SIG-M5 treated with dmso at 0.1 percent for 504 hours (cell line): Measurements from ENCODE around the gene KNL1.
A peak's percentile ranks its signal among the peaks of the same experiment; 100 is the strongest.
"Not testable (repeated sequence)": the region's sequence is repeated elsewhere in the genome, so short reads cannot be mapped to it uniquely, and the experiment has no call there.

Experiments
- DNase-seq: peaks from one replicate; lab custom pipeline; 2025; ENCODE audit not compliant: unreplicated experiment; lab: John Stamatoyannopoulos, UW

The KNL1 gene, protein sequence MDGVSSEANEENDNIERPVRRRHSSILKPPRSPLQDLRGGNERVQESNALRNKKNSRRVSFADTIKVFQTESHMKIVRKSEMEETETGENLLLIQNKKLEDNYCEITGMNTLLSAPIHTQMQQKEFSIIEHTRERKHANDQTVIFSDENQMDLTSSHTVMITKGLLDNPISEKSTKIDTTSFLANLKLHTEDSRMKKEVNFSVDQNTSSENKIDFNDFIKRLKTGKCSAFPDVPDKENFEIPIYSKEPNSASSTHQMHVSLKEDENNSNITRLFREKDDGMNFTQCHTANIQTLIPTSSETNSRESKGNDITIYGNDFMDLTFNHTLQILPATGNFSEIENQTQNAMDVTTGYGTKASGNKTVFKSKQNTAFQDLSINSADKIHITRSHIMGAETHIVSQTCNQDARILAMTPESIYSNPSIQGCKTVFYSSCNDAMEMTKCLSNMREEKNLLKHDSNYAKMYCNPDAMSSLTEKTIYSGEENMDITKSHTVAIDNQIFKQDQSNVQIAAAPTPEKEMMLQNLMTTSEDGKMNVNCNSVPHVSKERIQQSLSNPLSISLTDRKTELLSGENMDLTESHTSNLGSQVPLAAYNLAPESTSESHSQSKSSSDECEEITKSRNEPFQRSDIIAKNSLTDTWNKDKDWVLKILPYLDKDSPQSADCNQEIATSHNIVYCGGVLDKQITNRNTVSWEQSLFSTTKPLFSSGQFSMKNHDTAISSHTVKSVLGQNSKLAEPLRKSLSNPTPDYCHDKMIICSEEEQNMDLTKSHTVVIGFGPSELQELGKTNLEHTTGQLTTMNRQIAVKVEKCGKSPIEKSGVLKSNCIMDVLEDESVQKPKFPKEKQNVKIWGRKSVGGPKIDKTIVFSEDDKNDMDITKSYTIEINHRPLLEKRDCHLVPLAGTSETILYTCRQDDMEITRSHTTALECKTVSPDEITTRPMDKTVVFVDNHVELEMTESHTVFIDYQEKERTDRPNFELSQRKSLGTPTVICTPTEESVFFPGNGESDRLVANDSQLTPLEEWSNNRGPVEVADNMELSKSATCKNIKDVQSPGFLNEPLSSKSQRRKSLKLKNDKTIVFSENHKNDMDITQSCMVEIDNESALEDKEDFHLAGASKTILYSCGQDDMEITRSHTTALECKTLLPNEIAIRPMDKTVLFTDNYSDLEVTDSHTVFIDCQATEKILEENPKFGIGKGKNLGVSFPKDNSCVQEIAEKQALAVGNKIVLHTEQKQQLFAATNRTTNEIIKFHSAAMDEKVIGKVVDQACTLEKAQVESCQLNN (N-terminal part only)

GRCh38 chr15:40593588-40594428 is at the start of gene KNL1:
Gene KNL1, plus strand, starts transcription at chr15:40594249. Its CDS starts 8,683 bp downstream, at chr15:40602932.
- DNase-seq: peak; percentile 90

DNA sequence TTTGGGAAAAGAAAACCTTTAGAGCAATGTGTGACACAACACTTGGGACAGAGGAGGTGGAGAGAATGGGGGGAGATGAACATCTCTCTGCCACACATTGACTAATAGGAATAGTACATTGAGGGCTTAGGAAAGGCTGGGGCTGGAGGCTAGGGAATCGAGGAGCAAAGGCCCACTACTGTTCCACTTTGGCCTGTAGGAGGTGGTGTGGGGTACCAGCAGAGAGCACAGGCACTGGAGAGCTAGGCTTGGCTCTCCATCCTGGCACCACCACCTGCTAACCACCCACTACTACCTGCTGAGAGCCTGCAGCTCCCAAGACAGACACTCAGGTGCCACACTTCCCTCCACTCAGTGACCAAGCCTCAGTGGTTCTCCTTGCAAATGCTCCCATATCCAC is 48.6 kb upstream of the KNL1 start:
- no peak for DNase-seq

- no peak for DNase-seq
Measured at GRCh38 chr15:40548610-40549009, 45.4 kb upstream of the KNL1 start.

GRCh38 chr15:40549894-40550293 is 44.2 kb upstream of the KNL1 start:
- DNase-seq: no peak

- DNase-seq: peak; percentile 89
Measured at GRCh38 chr15:40550341-40551037, 43.6 kb upstream of the KNL1 start.

- no peak for DNase-seq
Measured at GRCh38 chr15:40554161-40554525, 39.9 kb upstream of the KNL1 start.

DNA sequence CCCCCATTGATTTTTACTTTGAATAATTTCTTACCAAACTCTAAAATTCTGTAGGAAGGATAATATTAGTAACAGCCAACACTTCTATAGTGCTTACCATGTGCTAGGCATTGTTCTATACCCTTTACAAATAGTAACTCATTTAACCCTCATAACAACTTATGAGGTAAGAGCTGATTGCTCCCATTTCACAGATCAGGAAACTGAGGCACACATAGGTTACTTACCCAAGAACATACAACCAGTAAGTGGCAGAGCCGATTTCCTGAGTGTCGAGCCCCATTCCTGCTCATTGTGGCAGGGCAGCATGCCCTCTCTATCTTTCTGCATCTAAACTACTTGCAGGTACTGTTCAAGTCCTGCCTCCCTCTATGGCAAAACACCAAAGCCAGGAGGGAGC is 38.2 kb upstream of the KNL1 start:
- no peak for DNase-seq

DNA sequence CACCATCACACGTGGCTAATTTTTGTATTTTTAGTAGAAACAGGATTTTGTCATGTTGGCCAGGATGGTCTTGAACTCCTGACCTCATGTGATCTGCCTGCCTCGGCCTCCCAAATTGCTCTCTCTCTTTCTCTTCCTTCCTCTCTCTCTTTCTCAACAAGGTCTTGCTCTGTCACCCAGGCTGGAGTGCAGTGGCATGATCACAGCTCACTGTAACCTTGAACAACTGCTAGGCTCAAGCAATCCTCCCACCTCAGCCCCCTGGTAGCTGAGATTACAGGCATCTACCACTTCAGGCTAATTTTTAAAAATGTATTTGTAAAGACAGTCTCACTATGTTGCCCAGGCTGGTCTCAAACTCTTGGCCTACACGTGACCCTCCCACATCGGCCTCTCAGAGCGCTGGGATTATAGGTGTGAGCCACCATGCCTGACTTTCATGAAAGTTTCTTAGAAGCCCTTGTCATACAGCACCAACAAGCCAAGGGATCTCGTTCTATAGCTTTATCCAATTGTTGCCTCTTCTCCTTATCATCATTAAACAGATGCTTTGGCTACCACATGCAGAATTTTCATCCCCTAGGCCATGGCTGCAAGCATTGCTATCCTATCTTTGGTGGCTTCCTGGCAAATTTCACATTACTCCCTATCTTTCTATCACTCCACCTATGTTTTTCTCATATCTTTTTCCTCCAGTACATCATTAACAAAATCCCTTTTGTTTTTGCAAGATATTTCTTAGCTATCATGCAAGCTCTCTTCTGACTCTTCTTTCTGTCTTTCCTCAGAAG is 34.9 kb upstream of the KNL1 start:
- DNase-seq: no peak

DNA sequence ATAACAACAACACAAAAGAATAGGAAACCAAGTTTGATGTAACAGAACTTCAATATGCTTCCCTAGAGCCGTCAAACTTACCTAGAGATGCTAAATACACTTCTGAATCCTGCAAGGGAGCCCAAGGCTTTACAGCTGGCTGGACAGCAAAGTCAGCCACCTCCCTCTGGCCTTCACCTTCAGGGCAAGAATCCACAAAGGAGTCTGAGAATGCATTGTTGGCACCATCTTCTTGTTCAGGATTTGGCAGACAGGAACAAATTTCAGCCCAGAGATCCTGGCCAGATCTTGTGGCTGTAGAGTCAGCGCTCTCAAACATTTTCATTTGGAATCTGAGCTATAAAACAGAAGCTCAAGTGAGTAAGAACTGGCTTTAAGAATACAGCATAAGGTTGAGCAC is 31.4 kb upstream of the KNL1 start:
- DNase-seq: no peak

DNA sequence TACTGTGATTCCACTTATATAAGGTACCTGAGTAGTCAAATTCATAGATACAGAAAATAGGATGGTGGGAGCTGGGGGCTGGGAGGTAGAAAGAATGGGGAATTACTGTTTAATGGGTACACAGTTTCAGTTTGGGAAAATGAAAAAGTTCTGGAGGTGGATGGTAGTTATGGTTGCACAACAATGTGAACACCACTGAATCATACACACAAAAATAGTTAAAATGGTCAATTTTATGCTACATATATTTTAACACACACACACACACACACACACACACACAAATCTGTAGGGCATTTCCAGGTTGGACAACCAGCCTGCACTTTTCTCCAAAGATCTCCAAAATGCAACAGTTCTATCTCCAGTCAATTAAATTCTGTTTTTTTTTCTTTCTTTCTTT is 30.6 kb upstream of the KNL1 start:
- no peak for DNase-seq

DNA sequence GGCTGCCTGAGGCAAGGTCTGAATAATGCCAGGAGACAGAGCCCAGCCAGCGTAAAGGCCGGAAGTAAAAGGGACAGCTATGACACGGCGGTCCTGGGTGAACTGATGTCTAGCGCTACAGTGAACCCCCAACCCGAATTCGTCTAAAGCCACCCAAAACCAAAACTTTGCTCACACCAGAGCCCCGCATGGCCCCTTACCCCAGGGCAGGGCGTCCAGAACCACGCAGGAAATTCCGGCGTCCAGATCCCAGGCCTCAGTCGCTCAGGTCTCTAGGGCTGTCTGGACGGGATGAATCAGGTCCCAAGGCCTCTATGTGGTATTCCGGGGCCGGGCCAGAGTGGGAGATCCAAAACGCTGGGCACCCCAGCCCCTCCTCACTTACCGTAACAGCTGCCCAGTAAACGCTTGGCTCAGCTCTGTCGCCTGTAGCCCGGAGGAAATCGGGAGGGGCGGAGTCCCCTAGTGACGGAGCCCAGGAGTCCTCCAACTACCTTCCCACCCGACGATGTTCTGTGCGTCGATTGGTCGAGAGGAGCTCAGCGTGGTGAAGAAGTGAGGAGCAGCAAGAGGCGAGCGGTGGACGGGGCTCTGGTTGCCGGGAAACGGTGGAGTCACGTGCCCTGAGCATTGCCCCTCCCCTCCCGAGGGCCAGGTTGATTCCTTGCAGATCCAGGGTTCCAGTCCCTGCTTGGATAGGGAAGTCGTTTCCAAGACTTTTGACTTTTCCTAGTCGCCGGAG is 29.3 kb upstream of the KNL1 start, which contains the start of gene CCDC32:
Gene CCDC32, minus strand, starts transcription at position 452 of the 742 bp plus-strand sequence. CDS start 2,027 bp downstream, outside the sequence.
- DNase-seq: peak; percentile 99

GRCh38 chr15:40565333-40566238 is 28.5 kb upstream of the KNL1 start:
- DNase-seq: no peak

- peak; percentile 23 for DNase-seq
Measured at GRCh38 chr15:40567111-40567510, 26.9 kb upstream of the KNL1 start.

DNA sequence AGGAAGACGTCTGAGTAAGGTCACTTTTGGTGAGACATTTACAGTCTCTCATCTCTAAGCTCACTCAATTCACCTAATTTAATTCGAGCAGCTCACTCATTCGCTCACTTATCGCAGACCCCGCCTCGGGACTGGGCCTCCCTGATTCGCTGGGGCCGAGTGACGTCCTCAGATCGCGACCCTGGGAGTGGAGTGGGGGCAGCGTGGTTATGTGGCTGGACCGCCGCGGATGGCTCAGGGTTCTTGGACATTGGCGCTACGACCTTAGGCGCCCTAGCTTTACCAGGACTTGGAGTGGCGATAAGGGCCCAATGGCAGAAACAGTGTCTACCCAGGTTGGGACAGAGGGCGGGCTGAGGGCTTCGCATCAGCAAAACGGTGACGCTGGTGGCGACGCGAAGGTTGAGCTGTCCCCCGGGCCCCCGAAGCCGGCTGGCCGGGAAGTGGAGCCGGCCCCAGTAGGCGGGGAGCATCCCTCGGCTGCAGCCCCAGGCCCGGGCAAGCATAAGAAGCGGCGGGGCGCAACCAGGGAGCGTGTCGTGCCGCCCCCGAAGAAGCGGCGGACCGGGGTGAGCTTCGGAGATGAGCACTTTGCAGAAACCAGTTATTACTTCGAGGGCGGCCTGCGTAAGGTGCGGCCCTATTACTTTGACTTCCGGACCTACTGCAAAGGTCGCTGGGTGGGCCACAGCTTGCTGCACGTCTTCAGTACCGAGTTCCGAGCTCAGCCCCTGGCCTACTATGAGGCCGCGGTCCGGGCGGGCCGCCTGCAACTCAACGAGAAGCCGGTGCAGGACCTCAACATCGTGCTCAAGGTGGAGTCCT is 24.7 kb upstream of the KNL1 start, which contains the start of gene RPUSD2:
Gene RPUSD2, plus strand, starts transcription at position 171 of the 825 bp plus-strand sequence. Its CDS starts 39 bp downstream, at position 210.
- DNase-seq: peak; percentile 87

- no peak for DNase-seq
Measured at GRCh38 chr15:40575113-40575512, 18.9 kb upstream of the KNL1 start.

GRCh38 chr15:40576914-40577313 is 17.1 kb upstream of the KNL1 start:
- DNase-seq: not testable (repeated sequence)
